T47D (cell line): ENCODE results near the gene ERC2.

Experiments used
- DNase-seq, 2 experiments: peaks; one replicate each; pipeline versions ENCODE4 v3.0.0 to v3.0.0-alpha.2; 2011 to 2012; ENCODE audit warnings: low read depth in 1 of 2, low spot score in 1 of 2
- JUND ChIP-seq: IDR thresholded peaks from 2 replicates; pipeline ENCODE4 v1.6.1; 2012; ENCODE audit warnings: low read depth
- in situ Hi-C: cut with HindIII; loops from 2 replicates; pipeline ENCODE4 v1.10.0; 2016; ENCODE audit warnings: low sequenced_read_pairs, low pct_unique_long_range_greater_than_20kb

Gene ERC2

GRCh38 chr3:55897573-55898224, 570.6 kb downstream of the ERC2 start:
- in situ Hi-C loops = no loop called here
- no peak for TF ChIP-seq JUND
- peak in 1 of 2 experiments; percentile 40 for DNase-seq

DNA sequence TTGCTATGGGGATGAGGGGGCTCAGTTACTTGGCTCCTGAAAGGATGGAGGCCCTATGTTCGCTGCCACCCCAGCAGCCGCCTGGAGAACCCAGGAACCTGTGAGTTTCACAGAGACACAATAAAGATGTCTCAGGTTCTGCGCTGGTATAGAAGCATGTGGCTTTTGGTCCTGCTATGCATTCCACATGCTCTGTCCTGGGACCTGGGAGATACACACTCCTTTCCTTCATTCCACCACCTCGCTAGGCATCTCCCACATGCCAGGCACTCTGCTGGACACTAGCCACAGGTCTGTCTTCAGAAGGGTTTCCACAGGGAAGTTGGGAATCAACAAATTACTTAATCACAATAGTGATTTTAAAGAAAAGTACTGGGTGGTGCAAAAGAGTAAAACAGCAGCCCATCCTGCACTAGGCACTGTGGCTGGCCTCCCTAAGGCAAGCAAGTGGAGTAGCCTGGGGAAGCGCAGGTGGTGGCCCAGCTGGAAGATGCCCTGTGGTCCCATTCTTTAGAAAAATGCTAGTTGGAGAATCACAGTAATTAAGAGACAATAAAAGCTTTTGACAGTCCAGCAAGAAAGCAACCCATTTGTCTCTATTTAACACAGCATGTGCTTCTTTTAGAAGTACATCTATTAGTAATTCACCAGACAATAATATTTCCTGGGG, 572.2 kb downstream of the ERC2 start:
- DNase-seq = no peak
- TF ChIP-seq JUND = no peak
- in situ Hi-C loops = no loop called here

DNA sequence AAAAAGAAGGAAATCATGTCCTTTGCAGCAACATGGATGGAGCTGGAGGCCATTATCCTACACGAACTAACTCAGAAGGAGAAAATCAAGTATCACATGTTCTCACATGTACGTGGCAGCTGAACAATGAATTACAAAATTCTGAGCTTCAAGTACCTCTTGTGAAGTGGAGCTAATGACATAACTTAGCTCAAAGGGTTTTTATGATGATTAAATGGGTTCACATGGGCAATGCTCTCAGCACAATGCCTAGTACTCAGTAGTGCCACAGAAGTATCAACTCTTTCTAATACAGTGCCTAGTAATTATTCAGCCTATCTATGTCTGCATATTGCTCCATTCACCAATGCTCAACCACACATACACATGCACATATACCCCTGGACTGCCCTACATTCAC, 573.7 kb downstream of the ERC2 start:
- no peak for DNase-seq
- TF ChIP-seq JUND = no peak
- in situ Hi-C loops = no loop called here

- TF ChIP-seq JUND = no peak
- in situ Hi-C loops = no loop called here
- no peak for DNase-seq
Observed at GRCh38 chr3:55893045-55893664, 575.1 kb downstream of the ERC2 start.

- no peak for TF ChIP-seq JUND
- in situ Hi-C loops = no loop called here
- no peak for DNase-seq
Observed at GRCh38 chr3:55891106-55891505, 577.2 kb downstream of the ERC2 start.

GRCh38 chr3:55888282-55888885, 579.9 kb downstream of the ERC2 start:
- TF ChIP-seq JUND = no peak
- DNase-seq = no peak
- in situ Hi-C loops = no loop called here

GRCh38 chr3:55885721-55886120, 582.5 kb downstream of the ERC2 start:
- in situ Hi-C loops = no loop called here
- TF ChIP-seq JUND = no peak
- DNase-seq = no peak

DNA sequence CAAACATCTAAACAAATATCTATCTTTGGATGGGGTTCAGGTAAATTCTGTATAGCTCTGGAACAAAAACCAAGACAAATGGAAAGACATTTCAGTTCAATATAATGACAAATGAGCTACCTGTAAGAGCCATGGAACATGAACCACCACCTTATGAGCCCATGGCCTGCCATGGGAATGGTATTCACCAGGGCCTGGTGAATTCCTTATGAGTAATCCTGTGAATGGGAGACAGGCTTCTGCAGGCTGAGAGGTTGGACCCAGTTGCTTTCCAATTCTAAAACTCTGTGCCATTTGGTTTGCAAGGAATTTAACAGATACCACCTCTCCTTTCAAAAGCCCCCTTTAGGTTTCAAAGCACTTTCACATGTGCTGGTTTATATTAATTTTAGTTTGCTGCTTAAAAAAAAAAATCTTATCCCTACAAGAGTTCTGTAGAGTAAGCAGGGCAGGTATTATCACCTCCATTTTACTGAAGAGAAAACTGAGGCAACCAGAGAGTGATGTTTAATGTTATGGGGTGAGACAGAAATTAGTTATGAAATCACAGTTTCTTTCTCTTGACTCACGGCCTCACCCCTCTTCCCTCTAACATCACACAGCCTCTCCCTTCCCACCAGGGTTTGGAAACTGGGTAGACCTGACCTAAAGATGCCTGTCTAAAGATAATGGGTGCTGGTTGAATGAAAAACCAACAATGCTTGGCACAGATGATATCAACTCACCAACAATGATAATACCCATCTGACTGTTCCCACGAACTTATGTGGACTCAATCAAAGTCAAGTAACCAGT, 583.6 kb downstream of the ERC2 start:
- in situ Hi-C loops = no loop called here
- no peak for DNase-seq
- no peak for TF ChIP-seq JUND

GRCh38 chr3:55884066-55884465, 584.2 kb downstream of the ERC2 start:
- TF ChIP-seq JUND = no peak
- in situ Hi-C loops = no loop called here
- DNase-seq = no peak

GRCh38 chr3:55882006-55882405, 586.3 kb downstream of the ERC2 start:
- no peak for DNase-seq
- in situ Hi-C loops = no loop called here
- TF ChIP-seq JUND = no peak

DNA sequence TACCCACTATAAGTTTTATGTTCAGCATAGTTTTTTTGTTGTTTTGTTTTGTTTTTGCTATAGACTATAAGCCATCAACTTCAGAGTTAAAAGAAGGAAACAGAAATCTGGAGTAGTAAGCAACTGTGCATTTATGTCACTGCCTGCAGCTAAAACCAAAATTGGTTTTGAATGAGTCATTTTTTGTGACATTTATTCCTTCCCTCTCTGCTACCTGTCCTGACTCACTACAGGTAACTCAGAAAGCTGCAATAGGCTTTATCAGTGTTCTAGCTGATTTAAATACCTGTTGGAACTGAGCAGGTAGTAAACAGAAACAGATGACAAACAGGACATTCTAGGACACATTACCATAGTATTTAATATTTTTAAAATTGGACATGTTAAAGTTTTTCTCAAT, 587.9 kb downstream of the ERC2 start:
- in situ Hi-C loops = no loop called here
- TF ChIP-seq JUND = no peak
- DNase-seq = no peak

DNA sequence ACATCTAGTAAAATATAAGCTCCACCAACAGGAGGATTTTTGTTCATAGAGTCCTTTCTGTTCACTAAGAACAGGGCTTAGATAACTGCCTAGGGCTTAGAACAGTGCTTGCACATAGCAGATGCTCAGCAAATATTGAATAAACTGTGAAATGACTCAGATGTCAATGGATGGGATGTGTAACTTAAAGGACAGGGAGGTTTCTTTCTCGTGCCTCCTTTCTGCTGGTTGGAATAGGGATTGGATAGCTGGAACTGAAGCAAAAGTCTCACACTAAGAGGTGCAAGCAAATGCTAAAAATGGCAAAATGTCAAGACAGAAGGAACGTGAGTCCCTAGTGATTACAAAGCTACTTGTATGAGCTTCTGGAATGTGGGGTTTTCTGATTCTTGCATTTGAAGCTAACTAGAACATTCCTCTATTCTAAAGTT, 588.4 kb downstream of the ERC2 start:
- DNase-seq = peak in 1 of 2 experiments; percentile 7
- in situ Hi-C loops = no loop called here
- TF ChIP-seq JUND = no peak
